ENCODE results near the gene FAM221A. TPM values are rescaled to one million over a fixed set of nuclear protein-coding genes. Genes with fewer than 3 reads are reported as not detected.
A peak's percentile ranks its signal among the peaks of the same experiment; 100 is the strongest.
"Not testable (repeated sequence)": the region's sequence is repeated elsewhere in the genome, so short reads cannot be mapped to it uniquely, and the experiment has no call there.

Gene FAM221A
- total RNA-seq, 1 donor from 2014 or later = 4.7 TPM

GRCh38 chr7:23662984-23663313 is 17.1 kb upstream of the FAM221A start:
- DNase-seq (ENCODE audit: extremely low spot score in 2 of 2) = no peak
- intact Hi-C loops (cut with DNase I) = no loop called here
- no peaks in the 10 kb centered on the region for H3K27me3 ChIP-seq
- TF ChIP-seq POLR2AphosphoS5 (IDR thresholded peaks at IDR 0.05; ENCODE audit: insufficient read depth in 1 of 2, low read depth in 1 of 2) = no peak
- no peak for TF ChIP-seq POLR2A (IDR thresholded peaks at IDR 0.05)
- TF ChIP-seq, protein P1, sequence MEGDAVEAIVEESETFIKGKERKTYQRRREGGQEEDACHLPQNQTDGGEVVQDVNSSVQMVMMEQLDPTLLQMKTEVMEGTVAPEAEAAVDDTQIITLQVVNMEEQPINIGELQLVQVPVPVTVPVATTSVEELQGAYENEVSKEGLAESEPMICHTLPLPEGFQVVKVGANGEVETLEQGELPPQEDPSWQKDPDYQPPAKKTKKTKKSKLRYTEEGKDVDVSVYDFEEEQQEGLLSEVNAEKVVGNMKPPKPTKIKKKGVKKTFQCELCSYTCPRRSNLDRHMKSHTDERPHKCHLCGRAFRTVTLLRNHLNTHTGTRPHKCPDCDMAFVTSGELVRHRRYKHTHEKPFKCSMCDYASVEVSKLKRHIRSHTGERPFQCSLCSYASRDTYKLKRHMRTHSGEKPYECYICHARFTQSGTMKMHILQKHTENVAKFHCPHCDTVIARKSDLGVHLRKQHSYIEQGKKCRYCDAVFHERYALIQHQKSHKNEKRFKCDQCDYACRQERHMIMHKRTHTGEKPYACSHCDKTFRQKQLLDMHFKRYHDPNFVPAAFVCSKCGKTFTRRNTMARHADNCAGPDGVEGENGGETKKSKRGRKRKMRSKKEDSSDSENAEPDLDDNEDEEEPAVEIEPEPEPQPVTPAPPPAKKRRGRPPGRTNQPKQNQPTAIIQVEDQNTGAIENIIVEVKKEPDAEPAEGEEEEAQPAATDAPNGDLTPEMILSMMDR (IDR thresholded peaks at IDR 0.05) = no peak
- H3K36me3 ChIP-seq = no peaks in the 10 kb centered on the region
- no peaks in the 10 kb centered on the region for H3K4me1 ChIP-seq
- H3K4me3 ChIP-seq = no peak overlapping the region
- no peaks in the 10 kb centered on the region for H3K9me3 ChIP-seq
- H3K27ac ChIP-seq = no peak overlapping the region

DNA sequence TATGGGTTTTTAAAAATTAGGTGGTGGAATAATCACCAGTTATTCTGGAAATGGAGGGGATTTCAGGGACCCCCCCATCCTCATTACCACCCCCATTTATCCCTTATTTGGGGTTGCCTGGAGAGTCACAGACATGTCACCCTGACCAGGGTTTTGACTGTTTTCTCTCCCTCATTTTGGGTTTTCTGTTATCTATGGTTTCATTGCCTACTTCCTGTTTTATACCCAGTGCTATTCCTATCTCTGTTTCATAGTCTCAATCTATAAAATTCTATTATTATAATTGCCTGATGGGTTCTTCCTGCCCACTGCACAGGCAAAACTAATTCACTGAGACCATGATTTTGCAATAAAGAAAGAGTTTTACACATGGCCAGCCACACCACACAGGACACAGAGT is 15.9 kb upstream of the FAM221A start:
- intact Hi-C loops (cut with DNase I) = no loop called here

DNA sequence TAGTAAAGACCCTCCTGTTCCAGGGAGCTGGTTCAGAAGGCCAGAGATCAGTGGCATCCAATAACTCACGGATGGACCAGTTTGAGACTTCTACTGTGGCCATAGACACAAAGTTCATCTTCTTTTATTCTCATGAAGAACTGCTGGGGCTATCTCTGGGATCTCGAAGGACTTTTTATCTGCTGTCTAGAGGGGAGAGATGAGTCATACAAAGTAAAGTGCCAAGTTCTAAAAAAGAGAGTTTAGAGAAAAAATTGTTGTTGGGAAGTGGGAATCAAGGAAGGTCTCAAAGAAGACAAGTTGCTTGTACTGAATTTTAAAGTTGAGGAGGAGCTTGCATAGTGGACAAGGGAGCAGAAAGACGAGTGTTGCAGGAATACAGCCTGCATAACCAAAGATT is 8.0 kb upstream of the FAM221A start:
- Histone ChIP-seq H3K4me3 (no peak overlapping the region), H3K27ac (no peak overlapping the region), H3K4me1 (no peaks in the 10 kb centered on the region), H3K36me3 (no peaks in the 10 kb centered on the region), H3K9me3 (no peaks in the 10 kb centered on the region), H3K27me3 (no peaks in the 10 kb centered on the region)
- intact Hi-C loops (cut with DNase I) = no loop called here
- TF ChIP-seq POLR2AphosphoS5 (IDR thresholded peaks at IDR 0.05; ENCODE audit: insufficient read depth in 1 of 2, low read depth in 1 of 2) (no peak), POLR2A (IDR thresholded peaks at IDR 0.05) (no peak)
- TF ChIP-seq, protein P1 (IDR thresholded peaks at IDR 0.05) = no peak
- no peak for DNase-seq (ENCODE audit: extremely low spot score in 2 of 2)

More for the DNA sequence above, 15.9 kb upstream of the FAM221A start:
- Histone ChIP-seq H3K27me3 (no peaks in the 10 kb centered on the region), H3K4me3 (no peak overlapping the region), H3K9me3 (no peaks in the 10 kb centered on the region), H3K36me3 (no peaks in the 10 kb centered on the region), H3K27ac (no peak overlapping the region), H3K4me1 (no peaks in the 10 kb centered on the region)
- DNase-seq (ENCODE audit: extremely low spot score in 2 of 2) = no peak
- TF ChIP-seq POLR2AphosphoS5 (IDR thresholded peaks at IDR 0.05; ENCODE audit: insufficient read depth in 1 of 2, low read depth in 1 of 2) = no peak

GRCh38 chr7:23680414-23681405 is 711 bp downstream of the FAM221A start:
- no peaks in the 10 kb centered on the region for H3K9me3 ChIP-seq
- H3K4me3 ChIP-seq = peak overlapping the region; percentile 56 to 69
- intact Hi-C loops (cut with DNase I) = no loop called here
- no peaks in the 10 kb centered on the region for H3K36me3 ChIP-seq
- H3K4me1 ChIP-seq = peaks cover 8% of the 10 kb centered on the region
- DNase-seq (ENCODE audit: extremely low spot score in 2 of 2) = no peak
- H3K27ac ChIP-seq = peak overlapping the region; percentile 68
- TF ChIP-seq POLR2AphosphoS5 (IDR thresholded peaks at IDR 0.05; ENCODE audit: insufficient read depth in 1 of 2, low read depth in 1 of 2) (peak in 1 of 2 donors; percentile 12), POLR2A (IDR thresholded peaks at IDR 0.05) (no peak)
- no peaks in the 10 kb centered on the region for H3K27me3 ChIP-seq

DNA sequence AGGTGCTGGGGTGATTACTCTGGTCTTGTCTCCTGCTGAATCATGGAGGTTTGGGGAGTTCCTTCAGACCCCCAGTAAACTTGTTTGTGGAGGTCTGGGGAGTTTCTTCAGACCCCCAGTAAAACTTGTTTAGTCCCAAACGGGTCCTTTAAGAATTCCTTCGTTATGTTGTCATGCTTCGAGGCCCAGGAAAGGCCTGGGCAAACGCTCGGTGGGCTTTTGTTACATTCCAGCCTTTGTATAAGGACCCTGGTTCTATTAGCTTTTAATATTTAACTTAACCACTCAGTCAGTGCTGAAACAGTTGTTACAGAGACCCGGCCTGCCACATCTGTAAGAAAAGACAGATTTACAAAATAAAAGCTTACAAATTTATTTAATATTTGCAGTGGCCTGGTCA is 4.0 kb downstream of the FAM221A start:
- H3K36me3 ChIP-seq; intact Hi-C loops (cut with DNase I); H3K9me3 ChIP-seq; H3K27ac ChIP-seq; DNase-seq (ENCODE audit: extremely low spot score in 2 of 2); H3K4me1 ChIP-seq; H3K4me3 ChIP-seq; H3K27me3 ChIP-seq: not testable (repeated sequence)

DNA sequence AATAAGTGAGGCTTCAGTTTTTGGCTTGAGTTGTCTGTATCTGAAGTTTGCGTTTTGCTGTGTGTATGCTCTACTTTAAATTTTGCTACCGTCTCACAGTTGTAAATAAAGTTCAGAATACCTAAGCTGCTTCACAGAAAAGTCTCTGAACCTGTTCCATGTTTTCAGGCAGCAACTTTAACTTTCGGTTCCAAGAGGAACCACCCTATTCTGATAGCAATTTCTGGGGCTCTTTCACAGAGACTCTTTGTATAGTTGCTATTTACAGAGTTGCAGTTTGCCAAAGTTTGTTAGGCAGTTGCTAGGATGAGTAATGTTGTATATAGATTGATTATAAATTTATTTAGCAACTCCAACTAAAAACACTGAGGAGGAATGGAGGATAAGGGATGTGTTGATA is 5.7 kb downstream of the FAM221A start:
- intact Hi-C loops (cut with DNase I) = no loop called here
- Histone ChIP-seq H3K36me3 (no peaks in the 10 kb centered on the region), H3K27me3 (no peaks in the 10 kb centered on the region), H3K4me3 (no peak overlapping the region), H3K9me3 (no peaks in the 10 kb centered on the region), H3K27ac (no peak overlapping the region), H3K4me1 (peaks cover 7% of the 10 kb centered on the region)
- TF ChIP-seq, protein P1 (IDR thresholded peaks at IDR 0.05) = no peak
- TF ChIP-seq POLR2A (IDR thresholded peaks at IDR 0.05) (no peak), POLR2AphosphoS5 (IDR thresholded peaks at IDR 0.05; ENCODE audit: insufficient read depth in 1 of 2, low read depth in 1 of 2) (no peak)
- no peak for DNase-seq (ENCODE audit: extremely low spot score in 2 of 2)

Measured in vagina (tissue), 2 donors.